ENCODE results near the gene POU6F1.
"Not testable (repeated sequence)": the region's sequence is repeated elsewhere in the genome, so short reads cannot be mapped to it uniquely, and the experiment has no call there.

POU6F1 gene

DNA sequence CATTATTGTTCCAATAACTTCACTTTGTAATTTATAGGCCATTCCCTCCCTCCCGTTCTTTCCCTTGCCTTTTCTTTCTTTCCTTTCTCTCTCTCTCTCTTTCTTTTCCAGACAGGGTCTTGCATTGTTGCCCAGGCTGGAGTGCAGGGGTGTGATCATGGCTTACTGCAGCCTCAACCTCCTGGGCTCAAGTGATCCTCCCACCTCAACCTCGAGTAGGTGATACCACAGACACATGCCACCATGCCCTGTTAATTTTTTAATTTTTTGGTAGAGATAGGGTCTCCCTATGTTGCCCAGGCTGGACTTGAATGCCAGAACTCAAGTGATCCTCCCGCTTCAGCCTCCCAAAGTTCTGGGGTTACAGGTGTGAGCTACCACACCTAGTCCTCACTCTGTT is 6.8 kb upstream of the POU6F1 start:
- H3K4me3 ChIP-seq (ENCODE audit: low read depth, low read length), result no peak overlapping the region
- H3K27ac ChIP-seq (ENCODE audit: extremely low read depth, low read depth, low read length), result no peak overlapping the region
- no peaks in the 10 kb centered on the region for H3K9me3 ChIP-seq (ENCODE audit: control insufficient read depth, insufficient read depth, low read depth, low read length)
- ChIA-PET POLR2A (no interaction called here), CTCF (no interaction called here)
- peaks cover 0 to 5% of the 10 kb centered on the region in 2 experiments; a peak in 1 of 3 replicates for H3K36me3 ChIP-seq (ENCODE audit: control insufficient read depth in 2 of 2, insufficient read depth in 1 of 2, low read length in 2 of 2)
- TF ChIP-seq ZBTB21 (tag by site-specific recombination; IDR thresholded peaks at IDR 0.05), result no peak
- TF ChIP-seq, protein P1, sequence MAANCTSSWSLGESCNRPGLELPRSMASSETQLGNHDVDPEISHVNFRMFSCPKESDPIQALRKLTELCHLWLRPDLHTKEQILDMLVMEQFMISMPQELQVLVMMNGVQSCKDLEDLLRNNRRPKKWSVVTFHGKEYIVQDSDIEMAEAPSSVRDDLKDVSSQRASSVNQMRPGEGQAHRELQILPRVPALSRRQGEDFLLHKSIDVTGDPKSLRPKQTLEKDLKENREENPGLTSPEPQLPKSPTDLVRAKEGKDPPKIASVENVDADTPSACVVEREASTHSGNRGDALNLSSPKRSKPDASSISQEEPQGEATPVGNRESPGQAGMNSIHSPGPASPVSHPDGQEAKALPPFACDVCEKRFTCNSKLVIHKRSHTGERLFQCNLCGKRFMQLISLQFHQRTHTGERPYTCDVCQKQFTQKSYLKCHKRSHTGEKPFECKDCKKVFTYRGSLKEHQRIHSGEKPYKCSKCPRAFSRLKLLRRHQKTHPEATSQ (tag by site-specific recombination; IDR thresholded peaks at IDR 0.05), result no peak
- peak; percentile 91 for TF ChIP-seq ZNF121 (tag by site-specific recombination; IDR thresholded peaks at IDR 0.05)
- no peak for TF ChIP-seq SP3 (tag by site-specific recombination; IDR thresholded peaks at IDR 0.05)
- TF ChIP-seq SCRT2 (tag by site-specific recombination; IDR thresholded peaks at IDR 0.05), result no peak
- peaks cover 5% of the 10 kb centered on the region for H3K4me1 ChIP-seq (ENCODE audit: control insufficient read depth, insufficient read depth, low read length)

DNA sequence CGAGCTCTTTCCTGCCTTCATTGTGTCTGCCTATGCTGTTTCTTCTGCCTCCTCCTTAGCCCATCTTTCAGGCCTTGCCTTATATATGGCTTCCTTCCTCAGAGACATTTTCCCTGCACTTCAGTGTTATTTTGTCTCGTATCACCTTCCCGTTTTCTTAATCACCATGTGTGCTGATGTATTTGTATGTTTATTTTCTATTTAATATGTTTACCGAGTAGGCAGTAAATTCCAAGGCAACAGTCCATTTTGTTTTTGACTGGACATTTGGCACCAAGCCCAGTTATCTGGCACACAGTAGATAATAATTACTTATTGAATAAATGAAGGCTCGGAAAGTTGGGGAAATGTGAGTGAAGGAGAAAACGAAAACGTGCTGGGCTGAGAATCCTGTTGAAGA is 4.6 kb upstream of the POU6F1 start:
- CTCF ChIA-PET, result no interaction called here

DNA sequence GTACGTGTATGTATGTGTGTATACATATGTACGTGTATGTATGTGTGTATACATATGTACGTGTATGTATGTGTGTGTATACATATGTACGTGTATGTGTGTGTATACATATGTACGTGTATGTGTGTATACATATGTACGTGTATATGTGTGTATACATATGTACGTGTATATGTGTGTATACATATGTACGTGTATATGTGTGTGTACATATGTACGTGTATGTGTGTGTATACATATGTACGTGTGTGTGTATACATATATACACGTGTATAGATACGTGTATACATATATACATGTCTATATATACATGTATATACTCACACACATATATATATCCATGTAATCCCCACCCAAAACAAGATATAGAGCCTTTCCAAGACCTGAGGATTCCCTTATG is 2.0 kb upstream of the POU6F1 start:
- H3K27ac ChIP-seq (ENCODE audit: extremely low read depth, low read depth, low read length); H3K4me3 ChIP-seq (ENCODE audit: low read depth, low read length); H3K4me1 ChIP-seq (ENCODE audit: control insufficient read depth, insufficient read depth, low read length); H3K36me3 ChIP-seq (ENCODE audit: control insufficient read depth in 2 of 2, insufficient read depth in 1 of 2, low read length in 2 of 2); H3K9me3 ChIP-seq (ENCODE audit: control insufficient read depth, insufficient read depth, low read depth, low read length): not testable (repeated sequence)
- ChIA-PET POLR2A (interaction anchor here (0.9 to 1.1 kb wide), 2 partner anchors 18 to 137 kb away, joined by 3 to 4 read pairs; partner anchors contain the start of genes CSRNP2 and DAZAP2), CTCF (interaction anchor here (0.6 kb wide), 1 partner anchor 1760 kb away, joined by 4 read pairs; no protein-coding TSS in a partner anchor)

More for the DNA sequence above, 4.6 kb upstream of the POU6F1 start:
- no peak overlapping the region for H3K27ac ChIP-seq (ENCODE audit: extremely low read depth, low read depth, low read length)
- TF ChIP-seq, protein P1 (tag by site-specific recombination; IDR thresholded peaks at IDR 0.05), result no peak
- TF ChIP-seq, protein P2, sequence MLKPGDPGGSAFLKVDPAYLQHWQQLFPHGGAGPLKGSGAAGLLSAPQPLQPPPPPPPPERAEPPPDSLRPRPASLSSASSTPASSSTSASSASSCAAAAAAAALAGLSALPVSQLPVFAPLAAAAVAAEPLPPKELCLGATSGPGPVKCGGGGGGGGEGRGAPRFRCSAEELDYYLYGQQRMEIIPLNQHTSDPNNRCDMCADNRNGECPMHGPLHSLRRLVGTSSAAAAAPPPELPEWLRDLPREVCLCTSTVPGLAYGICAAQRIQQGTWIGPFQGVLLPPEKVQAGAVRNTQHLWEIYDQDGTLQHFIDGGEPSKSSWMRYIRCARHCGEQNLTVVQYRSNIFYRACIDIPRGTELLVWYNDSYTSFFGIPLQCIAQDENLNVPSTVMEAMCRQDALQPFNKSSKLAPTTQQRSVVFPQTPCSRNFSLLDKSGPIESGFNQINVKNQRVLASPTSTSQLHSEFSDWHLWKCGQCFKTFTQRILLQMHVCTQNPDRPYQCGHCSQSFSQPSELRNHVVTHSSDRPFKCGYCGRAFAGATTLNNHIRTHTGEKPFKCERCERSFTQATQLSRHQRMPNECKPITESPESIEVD (tag by site-specific recombination; IDR thresholded peaks at IDR 0.05), result peak; percentile 50; the same call in 1 of the 2 replicates
- TF ChIP-seq ZNF335 (tag by site-specific recombination; conservative IDR thresholded peaks at IDR 0.05) (0 out of 2 replicates have a peak, but pooled peaks have one; percentile 6), FEZF1 (tag by site-specific recombination; IDR thresholded peaks at IDR 0.05) (peak; percentile 49)
- H3K4me3 ChIP-seq (ENCODE audit: low read depth, low read length), result no peak overlapping the region
- H3K9me3 ChIP-seq (ENCODE audit: control insufficient read depth, insufficient read depth, low read depth, low read length), result no peaks in the 10 kb centered on the region
- POLR2A ChIA-PET, result no interaction called here
- peaks cover 0 to 5% of the 10 kb centered on the region in 2 experiments; a peak in 1 of 3 replicates for H3K36me3 ChIP-seq (ENCODE audit: control insufficient read depth in 2 of 2, insufficient read depth in 1 of 2, low read length in 2 of 2)
- H3K4me1 ChIP-seq (ENCODE audit: control insufficient read depth, insufficient read depth, low read length), result peaks cover 9% of the 10 kb centered on the region

DNA sequence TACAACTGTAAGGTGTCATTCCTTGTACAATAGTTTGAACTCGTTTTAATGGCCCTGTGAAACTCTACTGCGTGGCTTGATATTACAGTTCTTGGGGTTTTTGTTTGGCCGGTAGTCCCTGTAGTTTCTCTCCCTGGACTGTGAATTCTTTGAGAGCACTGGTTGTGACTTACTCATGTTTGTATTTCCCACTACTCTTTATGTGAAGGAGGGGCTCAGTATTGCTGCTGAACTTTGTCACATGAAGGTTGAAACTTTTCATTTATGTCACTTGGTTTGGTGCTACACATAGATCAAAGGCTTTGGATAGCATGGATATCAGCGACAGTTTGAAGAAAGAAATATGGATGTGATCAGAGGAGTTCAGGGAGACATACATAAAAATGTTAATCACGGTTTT is 1.5 kb upstream of the POU6F1 start:
- ChIA-PET POLR2A (interaction anchor here (1.8 to 4.0 kb wide), 2 partner anchors 19 to 136 kb away, joined by 16 to 36 read pairs; partner anchors contain the start of genes CSRNP2 and DAZAP2), CTCF (interaction anchor here (0.5 to 1.9 kb wide), 3 partner anchors 11 to 442 kb away, joined by 3 to 12 read pairs (median 7); no protein-coding TSS in a partner anchor)
- peak overlapping the region; percentile 91 for H3K27ac ChIP-seq (ENCODE audit: extremely low read depth, low read depth, low read length)
- H3K9me3 ChIP-seq (ENCODE audit: control insufficient read depth, insufficient read depth, low read depth, low read length), result no peaks in the 10 kb centered on the region
- H3K4me3 ChIP-seq (ENCODE audit: low read depth, low read length), result no peak overlapping the region
- peaks cover 0 to 3% of the 10 kb centered on the region in 2 experiments; a peak in 1 of 3 replicates for H3K36me3 ChIP-seq (ENCODE audit: control insufficient read depth in 2 of 2, insufficient read depth in 1 of 2, low read length in 2 of 2)
- H3K4me1 ChIP-seq (ENCODE audit: control insufficient read depth, insufficient read depth, low read length), result peaks cover 9% of the 10 kb centered on the region
- TF ChIP-seq ZNF350 (tag by site-specific recombination; IDR thresholded peaks at IDR 0.05) (no peak), ZNF202 (tag by site-specific recombination; IDR thresholded peaks at IDR 0.05; ENCODE audit: borderline replicate concordance) (no peak), KLF9 (tag by site-specific recombination; IDR thresholded peaks at IDR 0.05; ENCODE audit: low read depth) (no peak), ZSCAN30 (tag by site-specific recombination; IDR thresholded peaks at IDR 0.05) (no peak), ZNF292 (tag by site-specific recombination; IDR thresholded peaks at IDR 0.05; ENCODE audit: borderline replicate concordance, low read depth) (no peak), ZNF132 (tag by site-specific recombination; IDR thresholded peaks at IDR 0.05; ENCODE audit: borderline replicate concordance) (no peak), BCL11B (tag by site-specific recombination; IDR thresholded peaks at IDR 0.05; ENCODE audit: low read depth) (no peak), ZNF521 (tag by site-specific recombination; IDR thresholded peaks at IDR 0.05) (no peak), ZNF707 (tag by site-specific recombination; IDR thresholded peaks at IDR 0.05) (no peak), ZNF366 (tag by site-specific recombination; conservative IDR thresholded peaks at IDR 0.05) (no peak), ZNF571 (tag by site-specific recombination; IDR thresholded peaks at IDR 0.05) (no peak)
- TF ChIP-seq, protein P3, sequence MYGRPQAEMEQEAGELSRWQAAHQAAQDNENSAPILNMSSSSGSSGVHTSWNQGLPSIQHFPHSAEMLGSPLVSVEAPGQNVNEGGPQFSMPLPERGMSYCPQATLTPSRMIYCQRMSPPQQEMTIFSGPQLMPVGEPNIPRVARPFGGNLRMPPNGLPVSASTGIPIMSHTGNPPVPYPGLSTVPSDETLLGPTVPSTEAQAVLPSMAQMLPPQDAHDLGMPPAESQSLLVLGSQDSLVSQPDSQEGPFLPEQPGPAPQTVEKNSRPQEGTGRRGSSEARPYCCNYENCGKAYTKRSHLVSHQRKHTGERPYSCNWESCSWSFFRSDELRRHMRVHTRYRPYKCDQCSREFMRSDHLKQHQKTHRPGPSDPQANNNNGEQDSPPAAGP (tag by site-specific recombination; IDR thresholded peaks at IDR 0.05), result no peak
- TF ChIP-seq, protein P2 (tag by site-specific recombination; IDR thresholded peaks at IDR 0.05), result no peak

Data from HEK293 (cell line).